Stimulated activated CD8-positive, alpha-beta memory T cell treated with anti-CD3 and anti-CD28 coated beads, Interleukin-15, amount 100 ng/mL, for 48 hours (primary cell): Measurements from ENCODE around the gene ELAVL1.
A peak's percentile ranks its signal among the peaks of the same experiment; 100 is the strongest.
"Not testable (repeated sequence)": the region's sequence is repeated elsewhere in the genome, so short reads cannot be mapped to it uniquely, and the experiment has no call there.

Experiments used
- DNase-seq, 2 donors: peaks; one replicate each; pipeline ENCODE4 v3.0.0-alpha.2; 2020; ENCODE audit warnings: low read depth in 2 of 2

Gene ELAVL1

DNA sequence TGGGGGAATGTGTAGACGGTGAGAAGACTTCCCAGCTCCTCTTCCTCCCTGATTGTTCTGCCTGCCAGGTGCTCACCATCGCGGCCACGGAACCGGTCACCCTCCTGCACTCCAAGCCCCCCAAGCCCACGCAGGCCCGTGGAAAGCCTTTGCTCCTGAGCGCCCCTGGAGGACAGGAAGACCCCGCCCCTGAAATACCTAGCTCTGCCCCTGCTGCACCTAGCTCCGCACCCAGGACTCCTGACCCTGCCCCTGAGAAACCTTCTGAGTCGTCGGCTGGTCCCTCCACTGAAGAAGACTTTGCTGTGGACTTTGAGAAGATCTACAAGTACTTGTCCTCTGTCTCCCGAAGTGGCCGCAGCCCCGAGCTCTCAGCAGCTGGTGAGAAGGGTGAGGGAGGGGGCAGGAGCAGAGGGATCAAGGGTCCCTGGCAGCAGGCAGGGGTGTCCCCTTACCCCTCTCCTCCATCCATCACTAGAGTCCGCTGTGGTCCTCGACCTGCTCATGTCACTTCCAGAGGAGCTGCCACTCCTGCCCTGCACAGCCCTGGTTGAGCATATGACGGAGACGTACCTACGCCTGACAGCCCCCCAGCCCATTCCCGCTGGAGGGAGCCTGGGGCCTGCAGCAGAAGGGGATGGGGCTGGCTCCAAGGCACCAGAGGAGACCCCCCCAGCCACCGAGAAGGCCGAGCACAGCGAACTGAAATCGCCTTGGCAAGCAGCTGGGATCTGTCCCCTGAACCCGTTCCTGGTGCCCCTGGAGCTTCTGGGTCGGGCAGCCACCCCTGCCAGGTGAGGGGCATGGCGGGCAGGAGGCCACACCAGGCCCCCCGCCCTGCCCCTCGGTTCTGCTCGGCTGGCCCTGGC lies 83.2 kb downstream of the ELAVL1 start:
- DNase-seq, result no peak

DNA sequence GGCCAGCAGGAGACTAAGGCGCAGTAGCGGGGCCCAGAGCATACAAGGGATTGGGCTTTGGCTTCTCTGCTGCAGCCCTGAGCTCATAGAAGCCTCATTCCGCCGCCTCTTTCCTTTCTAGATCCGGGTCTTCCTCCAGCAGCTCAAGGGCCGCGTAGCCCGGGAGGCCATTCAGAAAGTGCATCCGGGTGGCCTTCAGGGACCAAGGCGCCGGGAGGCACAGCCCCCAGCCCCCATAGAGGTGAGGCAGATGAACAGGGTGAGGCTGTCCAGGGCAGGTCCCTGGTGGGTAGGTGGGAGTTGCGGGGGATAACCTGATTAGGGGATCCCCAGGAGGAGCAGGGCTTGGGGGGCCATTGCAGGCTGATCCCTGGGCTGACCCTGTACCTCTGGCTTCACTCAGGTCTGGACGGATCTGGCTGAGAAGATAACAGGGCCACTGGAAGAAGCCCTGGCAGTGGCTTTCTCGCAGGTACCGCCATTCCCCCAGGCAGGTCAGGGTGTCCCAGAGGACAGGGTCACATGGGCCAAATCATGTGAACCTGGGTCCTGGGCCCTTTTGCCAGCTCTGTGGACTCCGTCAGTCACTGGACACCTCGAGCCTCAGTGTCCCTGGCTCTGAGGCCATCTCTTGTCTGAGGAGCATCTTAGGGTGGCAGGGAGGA lies 84.0 kb downstream of the ELAVL1 start:
- DNase-seq, result no peak

DNA sequence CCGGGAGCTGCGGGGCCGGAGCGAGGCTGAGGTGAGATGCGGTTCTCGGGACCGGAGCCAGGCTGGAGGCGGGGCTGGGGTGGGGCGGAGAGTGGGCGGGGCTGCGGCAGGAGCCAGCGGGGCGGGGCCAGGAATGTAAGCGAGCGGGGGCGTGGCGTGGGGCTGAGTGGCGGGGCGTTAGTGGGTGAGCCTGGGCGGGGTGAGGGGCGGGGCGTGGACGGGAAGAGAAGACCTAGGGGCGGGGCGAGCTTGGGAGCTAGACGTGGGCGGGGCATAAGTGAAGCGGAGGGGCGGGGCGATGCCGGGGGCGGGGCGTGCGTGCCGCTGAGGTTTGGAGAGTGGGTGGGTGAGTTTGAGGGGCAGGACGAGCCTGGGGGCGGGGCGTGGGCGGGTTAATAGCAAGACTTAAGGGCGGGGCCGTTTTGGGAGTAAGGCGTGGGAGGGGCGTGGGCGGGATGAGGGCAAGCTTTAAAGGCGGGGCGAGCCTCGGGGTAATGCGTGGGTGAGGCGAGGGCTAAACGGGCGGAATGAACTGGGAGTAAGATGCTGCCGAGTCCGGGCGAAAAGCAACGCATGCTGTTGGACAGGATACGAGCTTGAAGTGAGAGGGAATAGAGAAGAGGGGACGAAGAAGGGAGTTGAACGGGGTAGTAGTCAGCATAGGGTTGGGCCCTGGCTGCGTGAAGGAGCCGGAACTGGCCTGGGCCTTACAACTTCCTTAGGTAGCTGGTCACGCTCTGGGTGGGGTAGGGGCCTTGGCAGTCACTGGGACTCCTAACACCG lies 84.7 kb downstream of the ELAVL1 start:
- peak; percentile 95 to 96 for DNase-seq

DNA sequence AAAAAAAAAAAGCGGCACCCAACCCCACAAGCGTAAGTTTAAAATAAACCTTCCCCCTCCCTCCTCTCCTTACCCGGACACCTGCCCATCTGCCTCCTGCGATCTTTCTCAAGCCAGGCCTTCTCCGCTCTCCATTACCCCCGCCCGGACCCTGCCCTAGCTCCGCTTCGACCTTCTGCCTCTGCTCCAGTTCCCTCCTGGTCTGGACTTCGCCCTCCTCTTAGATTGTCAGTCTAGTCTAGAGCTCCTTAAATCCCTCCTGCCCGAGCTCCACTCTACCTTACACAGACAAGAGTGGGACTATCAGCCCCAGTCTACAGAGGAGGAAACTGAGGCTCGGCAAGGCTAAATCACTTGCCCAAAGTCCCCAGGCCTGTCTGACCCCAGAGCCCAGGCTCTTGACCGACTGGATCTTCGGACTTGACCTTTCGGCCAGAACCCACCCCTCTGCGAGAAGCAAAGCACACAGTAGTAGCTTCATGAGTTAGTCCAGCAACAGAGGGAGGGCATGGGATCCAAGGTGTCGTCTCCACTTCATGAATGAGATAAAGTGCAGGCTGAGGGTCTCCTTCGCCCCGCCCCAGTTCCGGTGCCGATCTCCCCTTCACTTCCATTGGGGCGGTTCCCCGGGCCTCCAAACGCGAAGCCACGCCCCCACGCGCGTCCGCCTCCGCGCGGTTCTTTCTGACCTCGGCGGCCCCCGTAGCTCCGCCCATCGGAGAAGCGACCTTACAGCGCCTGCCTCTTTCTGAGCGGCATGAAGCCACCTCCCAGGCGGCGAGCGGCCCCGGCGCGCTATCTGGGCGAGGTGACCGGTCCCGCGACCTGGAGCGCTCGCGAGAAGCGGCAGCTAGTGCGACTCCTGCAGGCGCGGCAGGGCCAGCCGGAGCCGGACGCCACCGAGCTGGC lies 85.6 kb downstream of the ELAVL1 start, which contains the start of gene SNAPC2:
TSS of gene SNAPC2 (plus strand) at position 729 of the 909 bp plus-strand sequence. CDS start at position 758, 29 bp downstream.
- DNase-seq, result peak; percentile 93 to 95

DNA sequence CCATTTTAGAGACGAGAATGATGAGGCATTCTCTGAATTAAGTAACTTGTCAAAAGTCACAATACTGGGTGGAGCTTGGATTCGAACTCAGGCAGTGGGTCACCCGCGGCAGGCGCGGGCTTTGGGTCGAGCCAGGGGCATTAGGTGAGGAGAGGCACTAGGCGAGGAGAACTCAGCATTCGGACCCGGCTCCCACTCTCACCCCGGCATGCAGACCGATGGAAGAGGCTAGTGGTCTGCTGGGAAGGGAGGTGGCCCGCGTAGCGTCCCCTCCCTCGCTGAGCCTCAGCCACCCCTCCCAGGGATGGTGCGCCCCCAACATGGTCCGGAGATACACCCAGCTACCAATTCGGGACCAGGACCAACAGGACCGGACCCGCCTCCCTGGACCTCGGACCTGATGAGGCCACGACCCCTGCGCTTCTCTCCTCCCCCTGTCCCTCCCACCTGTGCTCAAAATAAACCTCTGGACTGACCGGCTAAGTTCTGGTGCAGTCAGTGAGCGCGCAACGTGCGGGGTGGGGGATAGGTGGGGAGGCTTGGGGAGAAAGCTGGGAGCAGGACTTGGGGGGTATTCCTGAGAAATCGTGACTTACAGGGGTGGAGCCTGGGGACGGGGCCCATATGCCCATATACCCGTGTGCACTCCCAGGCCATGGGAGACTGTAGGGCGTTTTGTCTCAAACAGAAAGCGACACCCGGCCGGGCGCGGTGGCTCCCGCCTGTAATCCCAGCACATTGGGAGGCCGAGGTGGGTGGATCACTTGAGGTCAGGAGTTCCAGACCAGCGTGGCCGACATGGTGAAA lies 86.6 kb downstream of the ELAVL1 start:
- no peak for DNase-seq

DNA sequence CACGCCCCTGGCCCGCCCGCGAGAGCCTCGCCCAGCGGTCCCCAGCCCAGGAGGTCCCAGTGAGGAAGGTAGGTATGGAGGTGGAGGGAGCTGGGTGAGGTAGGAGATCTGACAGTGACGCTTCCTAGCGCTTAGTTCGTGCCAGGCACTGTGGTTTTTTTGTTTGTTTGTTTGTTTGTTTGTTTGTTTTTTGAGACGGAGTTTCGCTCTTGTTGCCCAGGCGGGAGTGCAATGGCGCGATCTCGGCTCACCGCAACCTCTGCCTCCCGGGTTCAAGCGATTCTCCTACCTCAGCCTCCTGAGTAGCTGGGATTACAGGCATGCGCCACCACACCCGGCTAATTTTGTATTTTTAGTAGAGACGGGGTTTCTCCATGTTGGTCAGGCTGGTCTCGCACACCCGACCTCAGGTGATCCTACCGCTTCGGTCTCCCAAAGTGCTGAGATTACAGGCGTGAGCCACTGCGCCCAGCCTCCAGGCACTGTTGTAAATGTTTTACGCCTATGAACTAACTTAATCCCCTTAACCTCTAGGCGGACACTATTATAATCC lies 87.3 kb downstream of the ELAVL1 start:
- DNase-seq, result not testable (repeated sequence)

DNA sequence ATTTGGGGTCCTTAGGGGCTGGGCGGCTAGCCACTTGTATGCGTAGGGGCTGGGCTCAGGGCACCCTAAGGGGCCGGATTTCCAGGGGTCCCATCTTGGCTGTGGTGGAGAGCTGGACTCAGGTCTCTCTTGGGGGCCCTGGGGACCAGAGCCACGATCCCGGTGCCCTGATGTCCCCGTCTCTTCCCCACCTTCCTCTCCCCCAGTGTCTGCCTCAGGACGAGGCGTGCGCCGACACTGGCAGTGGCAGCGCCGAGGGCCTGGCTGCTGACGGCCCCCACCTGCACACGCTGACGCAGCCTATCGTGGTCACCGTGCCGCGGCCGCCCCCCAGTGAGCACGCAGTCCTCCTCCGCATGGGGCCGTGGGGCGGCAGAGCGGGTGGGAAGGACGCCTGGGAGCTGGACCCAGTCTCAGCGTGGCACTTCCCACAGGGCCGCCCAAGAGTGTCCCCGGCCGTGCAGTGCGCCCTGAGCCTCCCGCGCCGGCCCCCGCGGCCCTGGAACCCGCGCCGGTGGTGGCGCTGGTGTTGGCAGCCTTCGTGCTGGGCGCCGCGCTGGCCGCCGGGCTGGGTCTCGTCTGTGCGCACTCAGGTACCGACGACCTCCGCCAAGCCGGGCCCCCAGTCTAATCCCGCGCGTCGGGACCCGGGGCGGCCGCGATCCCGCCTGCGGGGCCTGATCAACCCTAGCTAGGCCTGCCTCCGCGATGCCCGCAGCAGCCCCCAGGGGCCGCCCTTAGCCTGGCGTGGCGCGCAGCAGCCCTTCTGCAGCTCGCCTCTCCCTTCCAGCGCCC lies 88.0 kb downstream of the ELAVL1 start:
- DNase-seq, result peak in 1 of 2 donors; percentile 48

DNA sequence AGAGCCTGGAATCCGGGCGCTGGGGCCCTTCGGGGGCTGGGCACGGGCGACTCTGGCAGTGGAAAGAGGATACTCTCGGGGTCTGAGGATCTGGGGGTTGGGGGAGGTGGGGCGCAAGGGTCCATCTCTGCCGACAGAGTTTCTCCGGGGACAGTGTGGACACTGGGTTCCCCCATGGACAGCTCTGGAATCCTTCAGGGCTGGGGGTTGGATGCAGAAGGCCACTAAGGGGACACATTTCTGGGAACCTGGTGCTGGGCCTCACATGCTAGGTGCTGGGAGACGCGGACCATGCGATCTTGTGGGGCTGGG lies 88.5 kb downstream of the ELAVL1 start:
- no peak for DNase-seq

DNA sequence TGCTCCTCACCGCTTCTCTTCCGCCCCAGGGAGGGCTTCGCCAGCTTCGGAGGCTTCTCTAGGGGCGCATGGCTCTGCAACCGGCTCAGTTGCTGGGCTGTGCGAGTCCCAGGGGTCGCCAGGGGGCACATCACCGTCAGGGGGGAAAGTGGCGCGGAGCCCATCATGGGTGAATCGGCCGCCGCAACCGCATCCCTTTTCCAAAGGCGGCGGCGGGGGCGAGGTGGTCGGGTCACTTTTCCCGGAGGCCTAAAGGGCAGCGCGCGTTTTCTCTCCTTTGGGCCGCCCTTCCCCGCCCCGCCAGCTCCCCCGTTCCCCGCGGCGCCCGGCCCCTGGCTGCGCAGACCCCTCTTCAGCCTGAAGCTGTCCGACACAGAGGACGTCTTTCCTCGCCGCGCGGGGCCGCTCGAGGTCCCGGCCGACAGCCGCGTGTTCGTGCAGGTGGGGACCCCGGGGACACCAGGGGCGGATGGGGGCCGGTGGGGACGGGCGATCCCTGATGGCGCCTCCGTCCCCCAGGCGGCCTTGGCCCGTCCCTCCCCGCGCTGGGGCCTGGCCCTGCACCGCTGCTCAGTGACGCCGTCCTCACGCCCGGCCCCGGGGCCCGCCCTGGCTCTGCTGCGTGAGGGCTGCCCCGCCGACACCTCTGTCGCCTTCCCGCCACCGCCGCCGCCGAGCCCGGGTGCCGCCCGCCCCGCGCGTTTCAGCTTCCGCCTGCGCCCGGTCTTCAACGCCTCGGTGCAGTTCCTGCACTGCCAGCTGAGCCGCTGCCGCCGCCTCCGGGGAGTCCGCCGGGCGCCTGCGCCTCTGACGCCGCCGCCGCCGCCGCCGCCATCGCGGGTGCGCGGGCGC lies 89.1 kb downstream of the ELAVL1 start:
- DNase-seq, result peak; percentile 36 to 53

DNA sequence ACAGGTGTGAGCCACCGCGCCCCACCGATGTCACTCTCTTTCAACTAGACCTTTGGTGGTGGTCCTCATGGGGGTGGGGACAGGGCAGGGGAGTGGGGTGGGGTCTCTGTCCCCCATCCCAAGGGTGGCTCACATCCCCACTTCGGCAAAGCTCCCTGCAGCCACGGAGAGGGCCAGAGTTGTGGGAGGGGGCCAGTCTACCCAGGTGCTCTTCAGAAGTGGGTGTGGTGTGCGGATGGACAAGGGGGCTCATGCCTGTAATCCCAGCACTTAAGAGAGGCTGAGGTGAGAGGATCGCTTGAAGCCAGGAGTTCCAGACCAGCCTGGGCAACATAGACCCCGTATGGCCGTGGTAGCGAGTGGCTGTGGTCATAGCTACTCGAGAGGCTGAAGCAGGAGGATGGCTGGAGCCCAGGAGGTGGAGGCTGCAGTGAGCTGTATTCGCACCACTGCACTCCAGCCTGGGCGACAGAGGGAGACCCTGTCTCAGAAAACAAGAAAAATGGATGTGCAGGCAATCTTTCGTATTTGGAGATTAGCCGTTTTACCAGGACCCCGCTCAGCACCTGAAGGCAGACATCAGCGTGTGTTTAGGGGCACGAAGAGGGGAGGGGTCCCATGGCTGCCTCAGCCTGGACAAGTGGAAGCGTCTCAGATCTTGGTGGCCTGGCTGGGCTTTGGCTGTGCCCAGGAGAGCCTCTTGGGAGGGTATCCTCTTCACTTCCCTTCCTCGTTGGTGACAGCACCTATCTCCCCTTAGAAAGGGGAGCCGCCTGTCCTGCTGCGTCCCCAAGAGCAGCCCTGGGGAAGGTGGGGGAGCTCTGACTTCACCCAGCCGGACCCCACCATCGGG lies 90.0 kb downstream of the ELAVL1 start:
- no peak for DNase-seq

DNA sequence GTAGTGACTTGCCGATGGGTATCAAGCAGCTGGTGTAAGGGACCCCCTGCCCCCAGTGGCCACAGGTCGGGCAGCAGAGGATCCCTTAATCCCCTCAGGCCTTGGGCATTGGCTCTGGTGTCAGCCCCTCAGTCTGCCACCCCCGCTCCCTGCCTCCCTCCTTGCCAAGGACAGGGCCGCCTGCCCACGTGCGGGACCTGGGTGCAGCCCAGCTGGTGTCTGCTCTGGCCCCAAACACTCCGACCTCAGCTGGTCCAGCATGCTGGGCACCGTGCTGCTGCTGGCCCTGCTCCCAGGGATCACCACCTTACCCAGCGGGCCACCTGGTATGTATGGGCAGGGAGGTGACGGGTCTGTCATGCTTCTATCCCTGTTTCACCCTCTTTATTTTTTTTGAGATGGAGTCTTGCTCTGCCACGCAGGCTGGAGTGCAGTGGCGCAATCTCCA lies 90.8 kb downstream of the ELAVL1 start, which contains the start of gene TGFBR3L:
TSS of gene TGFBR3L (plus strand) at position 233 of the 448 bp plus-strand sequence.
- DNase-seq, result no peak

DNA sequence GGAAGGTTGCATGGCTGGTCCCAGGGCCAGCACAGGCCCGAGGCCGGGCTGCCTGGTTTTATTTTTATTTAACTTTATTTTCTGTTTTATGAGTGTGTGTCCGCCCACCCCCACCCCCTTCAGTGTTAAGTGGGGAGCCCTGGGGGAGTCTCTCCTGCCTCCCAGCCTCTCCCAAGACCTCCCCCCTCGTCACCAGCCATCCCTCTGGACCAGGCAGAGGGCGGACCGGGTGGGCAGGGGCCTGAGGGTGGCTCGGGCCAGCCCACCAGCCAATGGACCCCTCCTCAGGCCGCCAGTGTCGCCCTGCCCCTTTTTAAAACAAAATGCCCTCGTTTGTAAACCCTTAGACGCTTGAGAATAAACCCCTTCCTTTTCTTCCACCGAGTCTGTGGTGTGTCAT lies 91.3 kb downstream of the ELAVL1 start:
- DNase-seq, result no peak

DNA sequence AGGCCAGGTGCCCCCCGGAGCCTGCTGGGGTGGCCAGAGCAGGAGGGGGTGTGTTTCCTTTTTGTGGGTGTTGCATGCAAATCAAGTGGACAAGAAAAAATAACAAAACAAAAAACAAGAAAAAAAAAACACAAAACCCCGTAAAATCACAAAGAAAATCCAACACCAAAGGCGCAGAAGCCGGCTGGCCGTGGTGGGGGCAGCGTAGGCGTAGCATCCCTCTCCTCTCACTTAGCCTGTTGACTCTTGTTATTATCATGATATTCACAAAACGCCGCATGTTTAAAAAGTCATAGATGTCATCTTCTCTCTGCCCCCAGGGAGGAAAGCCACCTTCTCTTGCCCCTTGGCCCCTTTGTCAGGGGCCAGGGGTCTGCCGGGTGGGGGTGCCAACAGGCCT lies 91.8 kb downstream of the ELAVL1 start:
- DNase-seq, result no peak

DNA sequence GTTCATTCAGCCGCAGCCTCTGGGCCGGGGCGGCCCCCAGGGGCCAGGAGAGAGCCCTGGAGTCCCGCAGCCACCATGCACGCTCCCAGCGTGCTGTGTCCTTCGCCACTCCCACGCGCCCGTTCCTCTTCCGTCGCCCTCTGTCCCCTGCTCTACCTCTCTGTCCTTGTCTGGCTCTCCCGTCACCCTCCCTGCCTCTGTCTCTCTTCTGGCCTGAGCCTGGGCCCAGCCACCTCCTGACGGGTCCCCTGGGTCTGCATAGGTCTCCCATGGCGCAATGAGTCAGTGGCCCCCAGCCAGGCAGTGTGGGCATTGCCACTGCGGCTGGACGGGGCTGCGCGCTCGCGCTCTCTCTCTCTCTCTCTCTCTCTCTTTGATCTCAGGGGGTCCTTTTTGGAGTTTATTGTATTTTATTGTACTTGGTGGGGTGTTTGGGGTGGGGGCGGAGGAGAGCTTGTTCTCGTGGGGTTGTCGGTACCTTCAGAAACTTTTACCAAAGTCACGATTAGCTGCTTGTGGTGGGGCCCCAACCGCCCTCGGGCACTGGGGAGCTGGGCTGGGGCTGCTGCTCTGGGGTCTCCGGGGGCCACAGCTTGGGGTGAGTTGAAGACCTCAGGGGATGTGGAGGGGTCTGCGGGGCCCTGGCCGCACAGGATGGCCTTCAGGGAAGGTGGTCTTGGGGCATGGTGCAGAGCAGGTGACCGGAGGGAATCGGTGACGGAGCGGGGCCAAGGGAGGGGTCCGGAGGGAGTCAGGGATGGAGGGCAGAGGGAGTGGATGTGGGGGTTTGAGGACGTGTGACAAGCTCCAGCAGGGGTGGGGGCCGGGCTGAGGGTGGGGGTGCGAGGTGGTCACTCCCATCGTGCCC lies 92.5 kb downstream of the ELAVL1 start:
- no peak for DNase-seq

DNA sequence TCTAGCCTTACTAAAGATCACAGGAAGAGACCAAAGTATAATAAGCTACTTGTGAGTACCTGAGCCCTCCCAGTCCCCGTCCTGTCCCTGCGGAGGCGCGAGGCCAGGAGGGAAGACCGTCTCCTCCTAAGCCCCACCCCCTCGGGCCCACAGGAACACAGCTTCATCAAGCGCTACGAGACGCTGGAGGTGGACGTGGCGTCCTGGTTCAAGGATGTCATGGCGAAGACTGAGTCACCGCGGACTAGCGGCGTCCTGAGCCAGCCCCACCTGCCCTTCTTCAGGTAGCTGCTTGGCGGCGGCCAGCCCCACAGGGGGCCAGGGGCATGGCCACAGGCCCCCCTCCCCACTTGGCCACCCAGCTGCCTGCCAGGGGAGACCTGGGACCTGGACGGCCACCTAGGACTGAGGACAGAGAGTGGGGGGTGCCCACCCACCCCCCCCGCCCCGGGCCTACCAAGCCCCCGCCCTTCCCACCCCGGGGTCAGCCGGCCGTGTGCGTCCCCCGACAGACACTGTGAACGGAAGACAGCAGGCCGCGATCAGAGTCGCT lies 93.2 kb downstream of the ELAVL1 start:
- no peak for DNase-seq
